CD8-positive, alpha-beta memory T cell (primary cell): ENCODE measurements around the gene HSD3B7. TPM values are rescaled to one million over a fixed set of nuclear protein-coding genes. Genes with fewer than 3 reads are reported as not detected.
A peak's percentile ranks its signal among the peaks of the same experiment; 100 is the strongest.

Source experiments
- CTCF ChIA-PET: fragments of 350-600 bp; sonication (Branson Sonifier 250); formaldehyde crosslinking; loops from one replicate; lab custom pipeline; 2021; ENCODE audit warnings: antibody characterized with exemption; lab: Charles Lee
- POLR2A ChIA-PET: fragments of 350-600 bp; sonication (Branson Sonifier 250); formaldehyde crosslinking; loops from one replicate; lab custom pipeline; 2021; ENCODE audit warnings: antibody characterized with exemption; lab: Charles Lee
- DNase-seq, 5 donors: peaks; one replicate each; pipeline versions ENCODE4 v3.0.0 to v3.0.0-alpha.2; 2020 to 2022; ENCODE audit warnings: mixed read lengths in 1 of 5
- H3K27ac ChIP-seq: one replicate; pipeline ENCODE4 v1.7.0; 2013; ENCODE audit warnings: low read depth, mild to moderate bottlenecking, low read length, moderate library complexity
- H3K27me3 ChIP-seq: 2 replicates; pipeline ENCODE4 v1.7.0; 2013; ENCODE audit warnings: low read length, mild to moderate bottlenecking; ENCODE audit not compliant: insufficient read depth, poor library complexity, severe bottlenecking
- H3K36me3 ChIP-seq: 2 replicates; pipeline ENCODE4 v1.7.0; 2013; ENCODE audit warnings: mild to moderate bottlenecking, low read length, moderate library complexity; ENCODE audit not compliant: insufficient read depth
- H3K4me1 ChIP-seq: 2 replicates; pipeline ENCODE4 v1.7.0; 2013; ENCODE audit warnings: mild to moderate bottlenecking, low read length, moderate library complexity; ENCODE audit not compliant: insufficient read depth
- H3K4me3 ChIP-seq: 2 replicates; pipeline ENCODE4 v1.7.0; 2013; ENCODE audit warnings: mild to moderate bottlenecking, low read length
- H3K9me3 ChIP-seq: 2 replicates; pipeline ENCODE4 v1.7.0; 2013; ENCODE audit warnings: mild to moderate bottlenecking, low read length
- H3K27ac Mint-ChIP-seq, 8 donors: one replicate each; pipeline ENCODE4 v1.8.0; 2020 to 2021; ENCODE audit warnings: mixed read lengths in 8 of 8, mild to moderate bottlenecking in 6 of 8, inconsistent platforms in 3 of 8, moderate library complexity in 3 of 8
- H3K27me3 Mint-ChIP-seq, 2 donors: one replicate each; pipeline ENCODE4 v1.8.0; 2020 to 2021; ENCODE audit warnings: mixed read lengths in 2 of 2, mild to moderate bottlenecking in 1 of 2, moderate library complexity in 1 of 2
- H3K36me3 Mint-ChIP-seq, 3 donors: one replicate each; pipeline ENCODE4 v1.8.0; 2020 to 2021; ENCODE audit warnings: mixed read lengths in 3 of 3, inconsistent platforms in 1 of 3, mild to moderate bottlenecking in 1 of 3
- H3K4me1 Mint-ChIP-seq, 3 donors: one replicate each; pipeline ENCODE4 v1.8.0; 2020 to 2021; ENCODE audit warnings: mixed read lengths in 3 of 3, inconsistent platforms in 1 of 3, mild to moderate bottlenecking in 1 of 3
- H3K4me3 Mint-ChIP-seq, 7 donors: one replicate each; pipeline ENCODE4 v1.8.0; 2020 to 2021; ENCODE audit warnings: mixed read lengths in 7 of 7, mild to moderate bottlenecking in 6 of 7, moderate library complexity in 4 of 7, inconsistent platforms in 2 of 7
- H3K9me3 Mint-ChIP-seq, 5 donors: one replicate each; pipeline ENCODE4 v1.8.0; 2020 to 2022; ENCODE audit warnings: mixed read lengths in 5 of 5, mild to moderate bottlenecking in 3 of 5, moderate library complexity in 2 of 5, inconsistent platforms in 1 of 5
- polyA plus RNA-seq: library from polyadenylated mRNA; unstranded; fragments of 300-500 nt; fragmentation: Illumina TruSeq; gene quantifications from one replicate; pipeline ENCODE4 v1.2.3, GENCODE V29; 2021
- total RNA-seq, 2 experiments: library from RNA; stranded (reverse); gene quantifications; one replicate each; pipeline ENCODE4 v1.2.3, GENCODE V29; 2021

HSD3B7 gene
- total and polyA plus RNA-seq, 3 experiments from 2014 or later, result 1.6 to 2.1 TPM; not detected in 1

- peaks cover 0 to 27% (median 3%) of the 10 kb centered on the region in 3 donors for H3K36me3 Mint-ChIP-seq
- peaks cover 0 to 6% (median 0%) of the 10 kb centered on the region in 3 donors for H3K4me1 Mint-ChIP-seq
- Histone ChIP-seq H3K4me1 (no peaks in the 10 kb centered on the region), H3K27ac (no peak overlapping the region), H3K4me3 (no peak overlapping the region), H3K36me3 (peaks cover 4% of the 10 kb centered on the region), H3K9me3 (no peaks in the 10 kb centered on the region), H3K27me3 (no peaks in the 10 kb centered on the region)
- H3K9me3 Mint-ChIP-seq, result no peaks in the 10 kb centered on the region
- H3K27ac Mint-ChIP-seq, result peak overlapping the region in 1 of 8 donors; percentile 17
- H3K4me3 Mint-ChIP-seq, result no peak overlapping the region
- H3K27me3 Mint-ChIP-seq, result no peaks in the 10 kb centered on the region
- POLR2A ChIA-PET, result interaction anchor here (0.6 kb wide), 1 partner anchor 159 kb away, joined by 9 read pairs; no protein-coding TSS in a partner anchor
- no peak for DNase-seq
- CTCF ChIA-PET, result interaction anchor here (0.8 to 5.8 kb wide), 9 partner anchors 8 to 882 kb away, joined by 3 to 29 read pairs (median 5); partner anchors contain the start of genes ZNF646, ZNF668 and ZNF843
Observed at GRCh38 chr16:30986129-30986991, 1.4 kb downstream of the HSD3B7 start.

- ChIA-PET CTCF (interaction anchor here (0.6 kb wide), 1 partner anchor 154 kb away, joined by 3 read pairs; no protein-coding TSS in a partner anchor), POLR2A (no interaction called here)
- Histone ChIP-seq H3K4me1 (no peaks in the 10 kb centered on the region), H3K4me3 (no peak overlapping the region), H3K27ac (no peak overlapping the region), H3K9me3 (no peaks in the 10 kb centered on the region), H3K36me3 (no peaks in the 10 kb centered on the region), H3K27me3 (no peaks in the 10 kb centered on the region)
- Mint-ChIP-seq H3K9me3 (no peaks in the 10 kb centered on the region), H3K27me3 (no peaks in the 10 kb centered on the region), H3K4me3 (no peak overlapping the region), H3K4me1 (peaks cover 0 to 6% (median 0%) of the 10 kb centered on the region in 3 donors), H3K36me3 (peaks cover 0 to 16% (median 2%) of the 10 kb centered on the region in 3 donors), H3K27ac (no peak overlapping the region)
- DNase-seq, result no peak
Observed at GRCh38 chr16:30987581-30988190, 2.7 kb downstream of the HSD3B7 start.

GRCh38 chr16:30989469-30990047, 4.6 kb downstream of the HSD3B7 start:
- no peak for DNase-seq
- H3K4me1 Mint-ChIP-seq, result peaks cover 0 to 3% (median 0%) of the 10 kb centered on the region in 3 donors
- peaks cover 0 to 1% (median 0%) of the 10 kb centered on the region in 3 donors for H3K36me3 Mint-ChIP-seq
- CTCF ChIA-PET, result no interaction called here
- no peak overlapping the region for H3K4me3 Mint-ChIP-seq
- H3K27ac ChIP-seq, result no peak overlapping the region
- no peaks in the 10 kb centered on the region for H3K27me3 Mint-ChIP-seq
- no peaks in the 10 kb centered on the region for H3K4me1 ChIP-seq
- H3K4me3 ChIP-seq, result no peak overlapping the region
- H3K27me3 ChIP-seq, result no peaks in the 10 kb centered on the region
- no peaks in the 10 kb centered on the region for H3K36me3 ChIP-seq
- no peaks in the 10 kb centered on the region for H3K9me3 Mint-ChIP-seq
- POLR2A ChIA-PET, result no interaction called here
- H3K27ac Mint-ChIP-seq, result no peak overlapping the region
- no peaks in the 10 kb centered on the region for H3K9me3 ChIP-seq

GRCh38 chr16:30990105-30990504, 5.1 kb downstream of the HSD3B7 start:
- no peak for DNase-seq
- no peaks in the 10 kb centered on the region for H3K9me3 Mint-ChIP-seq
- Histone ChIP-seq H3K27me3 (no peaks in the 10 kb centered on the region), H3K4me3 (no peak overlapping the region), H3K4me1 (no peaks in the 10 kb centered on the region), H3K27ac (no peak overlapping the region), H3K9me3 (no peaks in the 10 kb centered on the region), H3K36me3 (no peaks in the 10 kb centered on the region)
- ChIA-PET POLR2A (no interaction called here), CTCF (no interaction called here)
- H3K4me1 Mint-ChIP-seq, result peaks cover 0 to 3% (median 0%) of the 10 kb centered on the region in 3 donors
- no peak overlapping the region for H3K4me3 Mint-ChIP-seq
- peaks cover 0 to 1% (median 0%) of the 10 kb centered on the region in 3 donors for H3K36me3 Mint-ChIP-seq
- H3K27ac Mint-ChIP-seq, result no peak overlapping the region
- H3K27me3 Mint-ChIP-seq, result no peaks in the 10 kb centered on the region

- H3K27ac Mint-ChIP-seq, result no peak overlapping the region
- H3K9me3 ChIP-seq, result no peaks in the 10 kb centered on the region
- H3K27me3 ChIP-seq, result no peaks in the 10 kb centered on the region
- H3K4me1 ChIP-seq, result no peaks in the 10 kb centered on the region
- H3K27ac ChIP-seq, result no peak overlapping the region
- no peak overlapping the region for H3K4me3 Mint-ChIP-seq
- peaks cover 0 to 1% (median 0%) of the 10 kb centered on the region in 3 donors for H3K36me3 Mint-ChIP-seq
- DNase-seq, result no peak
- H3K9me3 Mint-ChIP-seq, result no peaks in the 10 kb centered on the region
- CTCF ChIA-PET, result no interaction called here
- POLR2A ChIA-PET, result no interaction called here
- no peak overlapping the region for H3K4me3 ChIP-seq
- H3K27me3 Mint-ChIP-seq, result no peaks in the 10 kb centered on the region
- peaks cover 0 to 3% (median under 1%) of the 10 kb centered on the region in 3 donors for H3K4me1 Mint-ChIP-seq
- H3K36me3 ChIP-seq, result no peaks in the 10 kb centered on the region
Observed at GRCh38 chr16:30991052-30991451, 6.0 kb downstream of the HSD3B7 start.

- no peaks in the 10 kb centered on the region for H3K36me3 ChIP-seq
- POLR2A ChIA-PET, result interaction anchor here (0.7 kb wide), 1 partner anchor 180 kb away, joined by 4 read pairs; no protein-coding TSS in a partner anchor
- no peaks in the 10 kb centered on the region for H3K36me3 Mint-ChIP-seq
- peaks cover 0 to 9% (median 6%) of the 10 kb centered on the region in 3 donors for H3K4me1 Mint-ChIP-seq
- no peaks in the 10 kb centered on the region for H3K27me3 ChIP-seq
- peaks cover 9% of the 10 kb centered on the region for H3K4me1 ChIP-seq
- no peak overlapping the region for H3K27ac Mint-ChIP-seq
- no peak overlapping the region for H3K4me3 Mint-ChIP-seq
- H3K27ac ChIP-seq, result no peak overlapping the region
- no peak for DNase-seq
- no peaks in the 10 kb centered on the region for H3K9me3 ChIP-seq
- no peaks in the 10 kb centered on the region for H3K9me3 Mint-ChIP-seq
- H3K27me3 Mint-ChIP-seq, result no peaks in the 10 kb centered on the region
- no peak overlapping the region for H3K4me3 ChIP-seq
- CTCF ChIA-PET, result no interaction called here
Observed at GRCh38 chr16:30992276-30992780, 7.3 kb downstream of the HSD3B7 start.

GRCh38 chr16:30992931-30993816, 8.2 kb downstream of the HSD3B7 start:
- CTCF ChIA-PET, result interaction anchor here (1.3 to 2.9 kb wide), 2 partner anchors 8 to 875 kb away, joined by 5 to 12 read pairs; partner anchors contain the start of gene HSD3B7
- Mint-ChIP-seq H3K36me3 (no peaks in the 10 kb centered on the region), H3K9me3 (no peaks in the 10 kb centered on the region), H3K4me3 (no peak overlapping the region), H3K27me3 (no peaks in the 10 kb centered on the region), H3K4me1 (peaks cover 0 to 9% (median 6%) of the 10 kb centered on the region in 3 donors), H3K27ac (no peak overlapping the region)
- peaks cover 13% of the 10 kb centered on the region for H3K4me1 ChIP-seq
- POLR2A ChIA-PET, result no interaction called here
- H3K4me3 ChIP-seq, result no peak overlapping the region
- H3K9me3 ChIP-seq, result no peaks in the 10 kb centered on the region
- no peak for DNase-seq
- H3K36me3 ChIP-seq, result no peaks in the 10 kb centered on the region
- peak overlapping the region; percentile 24 for H3K27ac ChIP-seq
- no peaks in the 10 kb centered on the region for H3K27me3 ChIP-seq
